Kidney capillary endothelial cell (primary cell): ENCODE data around the gene TMEM167B.
"Not testable (repeated sequence)": the region's sequence is repeated elsewhere in the genome, so short reads cannot be mapped to it uniquely, and the experiment has no call there.

ENCODE experiments used
- DNase-seq: peaks from one replicate; pipeline ENCODE4 v3.0.0-alpha.2; 2018; ENCODE audit warnings: low spot score

The TMEM167B gene

DNA sequence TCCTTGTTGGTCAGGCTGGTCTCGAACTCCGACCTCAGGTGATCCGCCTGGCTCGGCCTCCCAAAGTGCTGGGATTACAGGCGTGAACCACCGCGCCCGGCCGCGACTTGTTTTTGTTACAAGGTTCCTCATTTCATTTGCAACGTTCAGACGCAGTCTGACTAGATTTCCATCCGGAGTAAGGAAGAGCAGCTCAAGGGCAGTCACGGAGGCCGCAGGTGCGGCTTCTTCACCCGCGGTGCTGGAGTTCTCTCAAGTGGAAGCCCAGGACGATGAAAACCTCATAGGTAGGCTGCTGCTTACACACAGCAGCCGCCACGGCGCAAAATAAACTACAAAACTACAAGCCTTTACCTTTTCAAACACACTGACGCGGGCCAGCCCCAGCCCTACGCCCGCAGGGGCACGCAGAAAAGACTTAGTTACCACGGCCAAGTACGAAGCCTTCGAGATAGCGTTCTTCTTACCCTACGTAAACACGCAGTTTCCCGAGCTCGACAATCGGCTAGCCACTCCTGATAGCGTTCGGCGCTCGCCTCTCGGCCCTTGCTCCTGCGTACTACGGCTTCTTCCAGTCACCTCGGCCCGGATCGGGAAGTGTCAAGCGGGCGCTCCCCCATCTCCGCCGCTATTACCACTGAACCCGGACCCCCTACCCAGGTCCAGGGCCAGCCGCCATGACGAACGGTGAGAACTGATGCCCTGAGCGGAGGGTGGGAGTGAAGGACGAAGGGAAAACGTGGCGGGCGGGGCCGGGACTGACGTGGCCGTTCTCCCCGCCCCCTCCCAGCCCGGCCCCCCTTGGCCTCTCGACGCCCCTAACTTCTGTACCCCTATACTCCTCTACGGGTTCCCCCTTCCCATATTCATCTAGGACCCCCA lies at the start of gene TMEM167B:
TSS of gene TMEM167B (plus strand) at position 569 of the 882 bp plus-strand sequence. CDS start at position 678, 109 bp downstream.
- peak; percentile 86 for DNase-seq

DNA sequence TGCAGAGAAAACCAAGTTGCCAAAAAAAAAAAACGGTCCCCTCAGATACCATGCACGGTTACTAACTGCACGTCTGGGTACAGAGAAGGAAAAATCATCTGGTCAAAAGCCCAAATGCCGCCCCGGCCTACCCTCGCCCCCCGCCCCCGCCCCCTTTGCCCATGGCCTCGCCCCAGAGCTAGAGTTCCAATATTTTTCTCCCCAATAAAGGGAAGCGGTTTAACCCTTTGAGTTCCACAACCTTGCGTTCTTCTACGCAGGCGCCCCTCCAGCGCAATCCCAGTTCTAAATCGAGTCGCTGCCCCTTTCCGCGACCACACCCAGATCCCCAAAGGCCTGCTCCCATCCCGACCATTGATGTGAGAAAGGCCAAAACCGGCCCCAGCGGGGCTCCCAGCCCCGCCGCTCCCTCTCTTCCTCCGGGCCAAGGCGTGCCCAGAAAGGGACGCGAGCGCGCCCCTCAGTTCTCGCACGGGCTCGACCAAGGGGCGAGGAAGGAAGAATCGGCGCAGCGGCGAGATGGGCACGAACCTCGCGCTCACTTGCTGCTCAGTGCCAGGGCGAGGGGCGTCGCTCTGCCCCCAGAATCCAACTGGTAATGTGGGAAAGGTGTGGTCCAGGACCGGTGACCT lies 49.5 kb upstream of the TMEM167B start:
- peak; percentile 26 for DNase-seq

DNA sequence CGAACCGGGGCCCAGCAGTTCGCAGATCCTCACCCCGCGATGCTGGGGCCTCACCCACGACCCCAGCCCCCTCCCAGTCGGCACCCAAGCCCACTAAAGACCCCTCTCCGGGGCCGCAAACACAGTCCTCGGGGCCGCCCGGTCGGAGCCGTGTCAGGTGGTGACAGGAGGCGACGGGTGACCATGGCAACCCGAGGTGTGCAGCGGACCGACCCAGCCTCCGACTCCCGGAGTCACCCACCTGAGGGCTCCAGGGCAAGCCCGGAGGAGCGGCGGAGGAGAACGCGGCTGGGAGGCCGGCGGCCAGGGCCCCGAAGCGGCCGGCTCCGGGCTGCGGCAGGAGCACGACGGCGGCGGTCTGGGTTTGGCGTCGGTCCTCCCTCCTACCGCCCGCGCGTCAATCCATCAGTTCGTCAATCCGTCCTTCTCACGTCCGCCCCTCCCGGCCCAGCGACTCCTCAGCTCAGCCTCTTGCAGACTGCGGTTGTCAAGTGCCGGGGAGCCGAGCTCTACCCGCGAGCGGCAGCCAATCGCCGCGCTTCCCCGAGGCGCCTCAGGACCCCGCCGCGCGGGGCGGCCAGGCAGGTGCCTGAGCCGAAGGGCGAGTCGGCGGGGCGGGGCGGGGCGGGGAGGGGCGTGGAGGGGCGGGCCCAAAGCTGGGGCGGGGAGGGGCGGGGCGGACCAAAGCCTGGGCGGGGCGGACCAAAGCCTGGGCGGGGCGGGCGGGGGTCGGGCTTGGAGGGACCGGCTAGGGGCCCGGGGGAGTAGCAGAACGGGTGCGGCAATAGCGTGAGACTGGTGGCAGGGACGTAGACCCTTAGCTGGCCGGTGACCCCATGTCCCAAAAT lies 48.7 kb upstream of the TMEM167B start, which contains the start of gene WDR47:
TSS of gene WDR47 (minus strand) at position 482 of the 848 bp plus-strand sequence. CDS start 18,590 bp downstream, outside the sequence.
- DNase-seq: peak; percentile 95

DNA sequence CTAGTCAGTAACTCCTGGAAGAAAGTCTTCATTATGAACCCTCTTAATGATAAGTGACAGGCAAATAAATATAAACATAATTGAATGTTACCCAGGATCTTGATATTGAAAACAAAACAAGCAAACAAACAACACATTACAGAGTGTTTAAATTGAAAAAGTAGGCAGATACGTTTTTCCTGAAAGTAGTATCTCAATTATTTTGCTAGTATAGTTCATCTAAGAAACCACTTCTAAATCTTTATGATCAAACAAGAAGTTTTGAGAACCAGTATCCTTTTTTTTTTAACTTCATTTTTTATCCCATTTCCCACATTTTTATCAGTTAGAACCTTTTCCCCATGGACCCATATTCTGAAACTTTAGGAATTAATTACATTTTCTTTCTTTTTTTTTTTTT lies 45.0 kb upstream of the TMEM167B start:
- no peak for DNase-seq

DNA sequence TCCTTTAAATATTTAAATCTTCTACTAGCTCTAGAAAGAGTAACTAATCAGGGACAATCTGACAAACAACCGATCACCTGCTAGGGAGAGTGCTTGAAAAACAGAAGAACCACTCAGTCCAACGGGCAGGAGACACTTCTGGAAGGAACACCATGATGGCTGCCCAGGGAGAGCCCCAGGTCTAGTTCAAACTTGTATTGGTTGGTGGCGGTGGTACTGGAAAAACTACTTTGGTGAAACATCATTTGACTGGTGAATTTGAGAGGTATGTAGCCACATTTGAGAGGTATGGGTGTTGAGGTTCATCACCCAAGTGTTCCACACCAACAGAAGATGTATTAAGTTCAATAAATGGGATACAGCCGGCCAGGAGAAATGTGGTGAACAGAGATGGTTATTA lies 43.9 kb upstream of the TMEM167B start:
- DNase-seq: no peak

DNA sequence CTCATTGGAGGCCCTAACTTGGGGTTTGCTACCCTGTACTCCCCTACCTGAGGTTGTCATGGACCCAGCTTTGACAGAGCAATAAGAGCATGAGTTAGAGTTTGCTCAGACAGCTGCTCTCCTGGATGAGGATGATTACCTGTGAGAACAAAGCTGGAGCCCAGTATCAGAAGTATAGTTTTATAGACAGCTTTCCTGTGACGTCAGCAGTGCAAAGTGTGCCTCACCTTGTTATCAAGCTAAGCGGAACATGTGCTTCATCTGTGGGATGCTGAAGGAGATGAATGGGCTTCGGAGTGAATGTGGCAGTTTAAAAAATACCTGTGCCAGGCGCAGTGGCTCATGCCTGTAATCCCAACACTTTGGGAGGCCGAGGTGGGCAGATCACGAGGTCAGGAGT lies 43.2 kb upstream of the TMEM167B start:
- no peak for DNase-seq

DNA sequence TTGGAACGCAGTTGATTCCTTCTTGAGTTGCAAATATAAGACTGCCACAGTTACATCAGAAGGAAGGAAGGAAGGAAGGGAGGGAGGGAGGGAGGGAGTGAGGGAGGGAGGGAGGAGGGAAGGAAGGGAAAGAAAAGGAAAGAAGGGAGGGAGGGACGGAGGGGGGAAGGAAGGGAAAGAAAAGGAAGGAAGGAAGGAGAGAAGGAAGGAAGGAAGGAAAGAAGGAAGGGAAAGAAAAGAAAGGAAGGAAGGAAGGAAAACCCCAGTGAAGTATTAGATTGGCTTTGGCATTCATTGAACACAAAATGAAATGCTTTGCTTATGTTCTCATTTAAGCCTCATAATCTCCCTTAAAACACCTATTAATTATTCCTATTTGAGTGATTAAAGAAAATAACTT lies 42.2 kb upstream of the TMEM167B start:
- no peak for DNase-seq

DNA sequence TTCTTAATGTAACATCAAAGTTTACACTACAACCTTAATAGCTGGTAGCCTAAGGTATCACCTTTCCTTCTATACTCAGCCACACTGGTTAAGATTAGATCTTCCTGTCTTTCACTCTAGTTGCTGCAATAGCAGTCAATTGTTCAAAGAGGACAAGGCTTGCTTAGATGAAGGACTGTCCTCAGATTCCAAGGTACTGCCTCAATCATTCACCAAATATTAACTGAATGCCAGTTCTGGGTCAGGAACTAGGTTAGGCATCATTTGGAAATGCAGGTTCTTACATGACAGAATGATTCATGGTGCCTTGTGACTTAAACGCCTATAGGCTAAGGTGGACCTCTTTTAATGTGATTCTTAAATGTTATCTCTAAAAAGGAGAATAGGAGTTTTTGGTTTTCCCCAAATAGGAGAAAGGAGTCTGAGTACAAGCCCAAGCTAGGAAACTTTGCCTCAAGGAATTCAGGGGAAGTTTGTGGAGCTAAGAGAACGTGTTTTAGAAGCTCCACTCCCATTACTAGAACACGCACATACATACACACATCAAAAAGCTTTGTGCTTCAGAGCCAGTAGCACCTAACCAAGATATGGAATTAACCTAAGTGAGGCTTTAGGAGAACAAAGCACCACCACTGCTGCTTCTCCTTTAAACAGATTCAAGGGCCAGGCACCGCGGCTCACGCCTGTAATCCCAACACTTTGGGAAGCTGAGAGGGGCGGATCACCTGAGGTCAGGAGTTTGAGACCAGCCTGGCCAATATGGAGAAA lies 40.2 kb upstream of the TMEM167B start:
- no peak for DNase-seq

DNA sequence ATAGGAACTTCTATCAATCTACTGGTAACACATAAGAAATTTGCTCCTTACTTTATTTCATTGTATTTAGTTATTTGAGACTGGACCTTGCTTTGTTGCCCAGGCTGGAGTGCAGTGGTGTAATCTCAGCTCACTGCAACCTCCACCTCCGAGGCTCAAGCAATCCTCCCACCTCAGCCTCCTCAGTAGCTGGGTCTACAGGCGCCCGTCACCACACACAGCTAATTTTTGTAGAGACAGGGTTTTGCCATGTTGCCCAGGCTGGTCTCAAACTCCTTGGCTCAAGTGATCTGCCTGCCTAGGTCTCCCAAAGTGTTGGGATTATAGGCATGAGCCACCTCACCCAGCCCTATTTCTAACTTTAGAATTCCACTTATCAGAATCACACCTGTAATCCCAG lies 38.4 kb upstream of the TMEM167B start:
- DNase-seq: not testable (repeated sequence)

DNA sequence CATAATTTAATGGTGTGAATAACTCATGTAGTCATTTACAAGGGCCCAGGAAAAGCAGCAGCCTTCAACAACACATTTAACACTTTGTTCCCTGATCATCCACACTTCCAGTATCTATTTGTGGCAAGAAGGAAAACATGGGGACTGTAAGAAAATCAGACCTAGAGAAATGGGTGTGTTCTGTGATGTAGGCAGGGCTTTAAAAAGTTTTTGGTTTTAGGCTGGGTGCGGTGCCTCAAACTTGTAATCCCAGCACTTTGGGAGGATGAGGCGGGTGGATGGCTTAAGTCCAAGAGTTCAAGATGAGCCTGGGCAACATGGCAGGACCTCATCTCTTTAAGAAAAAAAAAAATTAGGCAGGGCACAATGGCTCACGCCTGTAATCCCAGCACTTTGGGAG lies 34.5 kb upstream of the TMEM167B start:
- DNase-seq: no peak

DNA sequence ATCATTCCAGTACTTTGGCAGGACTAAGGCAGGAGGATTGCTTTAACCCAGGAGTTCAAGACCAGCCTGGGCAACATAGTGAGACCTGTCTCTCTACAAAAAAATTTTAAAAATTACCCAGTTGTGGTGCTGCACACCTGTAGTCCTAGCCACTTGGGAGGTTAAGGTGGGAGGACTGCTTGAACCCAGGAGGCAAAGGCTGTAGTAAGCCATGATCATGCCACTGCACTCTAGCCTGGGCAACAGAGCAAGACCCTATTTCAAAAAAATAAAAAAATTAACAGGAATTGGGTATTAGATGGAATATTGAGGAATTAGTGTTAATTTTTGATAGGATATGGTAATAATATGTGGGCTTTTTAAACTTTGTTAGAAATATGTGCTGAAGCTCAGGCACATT lies 31.5 kb upstream of the TMEM167B start:
- no peak for DNase-seq

DNA sequence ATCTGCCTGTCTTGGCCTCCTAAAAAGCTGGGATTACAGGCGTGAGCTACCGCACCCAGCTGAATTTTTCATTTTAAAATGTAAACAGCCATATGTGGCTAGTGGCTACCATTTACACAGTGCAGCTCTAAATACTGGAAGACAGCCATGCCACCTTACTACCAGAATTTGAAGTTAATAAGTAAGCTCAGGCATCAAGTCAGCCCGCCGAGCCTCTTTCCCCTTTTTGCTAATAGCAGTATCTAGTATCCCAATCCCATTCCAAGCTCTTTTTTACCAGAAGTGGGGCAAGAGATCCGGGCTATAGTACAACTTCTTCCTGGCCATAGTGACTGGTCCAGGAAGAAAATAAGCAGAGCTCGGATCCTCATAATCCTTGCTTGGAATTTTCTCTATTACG lies 29.9 kb upstream of the TMEM167B start:
- no peak for DNase-seq

DNA sequence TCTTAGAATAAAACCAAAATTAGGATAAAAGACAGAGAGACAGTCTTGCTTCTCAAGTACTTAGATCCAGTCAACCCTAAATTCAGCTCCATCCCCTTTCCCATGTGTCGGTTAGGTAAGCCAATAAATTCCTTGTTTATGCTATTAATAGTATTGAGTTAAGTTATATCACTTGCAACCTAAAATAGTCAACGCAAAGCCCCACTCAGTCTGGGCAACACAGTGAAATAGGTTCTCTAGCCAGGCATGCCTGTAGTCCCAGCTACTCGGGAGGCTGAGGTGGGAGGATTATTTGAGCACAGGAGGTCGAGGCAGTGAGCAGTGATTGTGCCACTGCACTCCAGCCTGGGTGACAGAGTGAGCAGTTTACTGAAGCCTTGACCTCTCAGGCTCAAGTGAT lies 29.4 kb upstream of the TMEM167B start:
- no peak for DNase-seq

DNA sequence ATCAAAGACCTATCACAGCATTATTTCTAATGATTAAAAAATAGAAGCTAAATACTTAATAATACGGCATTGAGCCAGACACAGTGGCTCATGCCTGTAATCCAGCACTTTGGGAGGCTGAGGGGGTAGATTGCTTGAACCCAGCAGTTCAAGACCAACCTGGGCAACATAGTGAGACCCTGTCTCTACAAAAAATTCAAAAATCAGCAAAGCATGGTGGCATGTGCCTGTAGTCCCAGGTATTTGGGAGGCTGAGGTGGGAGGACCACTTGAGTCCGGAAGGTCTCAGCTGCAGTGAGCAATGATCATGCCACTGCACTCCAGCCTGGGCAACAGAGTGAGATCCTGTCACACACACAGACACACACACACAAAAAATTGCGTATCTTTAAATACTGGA lies 25.4 kb upstream of the TMEM167B start:
- no peak for DNase-seq

DNA sequence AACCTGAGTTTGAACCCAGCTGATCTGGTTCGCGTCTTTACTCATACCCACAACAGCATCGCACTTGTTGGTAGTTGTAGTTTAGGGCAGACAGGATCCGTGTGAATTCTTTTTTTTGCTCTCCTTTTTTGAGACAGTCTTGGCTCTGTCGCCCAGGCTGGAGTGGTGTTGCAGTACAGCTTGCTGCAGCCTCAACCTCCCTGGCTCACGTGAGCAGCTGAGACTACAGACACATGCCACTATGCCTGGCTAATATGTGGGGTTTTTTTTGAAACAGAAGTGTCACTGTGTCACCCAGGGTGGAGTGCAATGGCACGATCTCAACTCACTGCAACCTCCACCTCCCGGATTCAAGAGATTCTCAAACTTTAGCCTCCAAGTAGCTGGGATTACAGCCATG lies 22.7 kb upstream of the TMEM167B start:
- DNase-seq: no peak

DNA sequence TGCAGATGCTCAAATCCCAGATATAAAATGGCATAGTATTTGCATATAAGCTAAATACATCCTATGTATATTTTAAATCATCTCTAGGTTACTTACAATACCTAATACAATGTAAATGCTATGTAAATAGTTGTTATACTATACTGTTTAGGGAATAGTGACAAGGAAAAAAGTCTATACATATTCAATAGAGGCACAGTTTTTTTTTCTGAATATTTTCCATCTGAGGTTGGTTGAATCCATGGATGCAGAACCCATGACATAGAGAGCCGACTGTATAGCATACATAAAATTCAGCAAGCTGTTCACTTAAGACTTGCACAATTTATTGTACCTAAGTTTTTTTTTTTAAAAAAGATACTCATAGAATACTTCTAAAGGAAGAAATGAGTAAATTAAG lies 21.3 kb upstream of the TMEM167B start:
- no peak for DNase-seq

DNA sequence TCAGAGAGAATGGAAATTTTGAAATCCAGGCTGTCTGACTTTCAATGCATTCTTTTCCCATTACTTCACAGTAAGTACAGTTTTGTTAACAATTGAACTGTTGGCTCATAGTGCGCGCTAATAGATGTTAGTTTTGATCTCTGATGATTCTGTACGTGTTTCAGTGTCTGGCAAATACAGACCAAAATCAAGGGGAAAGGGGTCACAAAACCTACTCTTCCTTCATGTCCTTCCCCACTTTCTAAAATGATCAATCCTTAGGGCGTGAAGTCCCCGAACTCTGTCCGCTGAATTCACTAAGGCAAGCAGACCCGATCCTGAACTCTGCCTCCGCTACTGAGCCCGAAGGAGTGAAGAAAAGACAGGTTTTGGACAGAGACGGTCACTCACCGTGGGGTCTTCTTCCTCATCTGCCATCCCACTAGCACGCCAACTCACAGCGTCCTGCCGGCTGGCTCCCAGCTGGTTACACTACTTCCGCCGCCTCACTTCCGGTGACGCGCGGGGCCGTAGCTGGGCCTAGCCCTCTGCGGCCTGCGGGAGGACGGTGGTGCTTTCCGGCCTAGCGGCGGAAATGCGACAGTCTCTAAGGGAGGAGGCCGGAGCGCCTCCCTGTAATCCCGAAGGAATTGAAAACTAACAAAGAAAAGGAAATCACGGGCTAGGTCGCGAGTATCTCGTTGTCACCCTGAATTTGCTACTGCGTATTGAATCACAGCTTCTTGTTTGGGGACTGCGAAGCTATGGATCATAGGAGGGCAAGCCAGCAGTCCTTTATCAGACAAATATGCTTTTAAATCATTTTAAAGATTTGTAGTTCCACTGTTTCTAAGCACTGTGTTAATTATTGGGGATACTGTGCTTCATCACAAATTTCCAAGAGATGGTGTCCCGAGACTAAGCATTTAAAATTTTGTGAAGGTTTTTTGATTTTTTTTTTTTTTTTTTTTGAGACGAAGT lies 14.8 kb upstream of the TMEM167B start, which contains the start of gene TAF13:
TSS of gene TAF13 (minus strand) at position 473 of the 960 bp plus-strand sequence. CDS start at position 417, 56 bp downstream.
- peak; percentile 98 for DNase-seq

DNA sequence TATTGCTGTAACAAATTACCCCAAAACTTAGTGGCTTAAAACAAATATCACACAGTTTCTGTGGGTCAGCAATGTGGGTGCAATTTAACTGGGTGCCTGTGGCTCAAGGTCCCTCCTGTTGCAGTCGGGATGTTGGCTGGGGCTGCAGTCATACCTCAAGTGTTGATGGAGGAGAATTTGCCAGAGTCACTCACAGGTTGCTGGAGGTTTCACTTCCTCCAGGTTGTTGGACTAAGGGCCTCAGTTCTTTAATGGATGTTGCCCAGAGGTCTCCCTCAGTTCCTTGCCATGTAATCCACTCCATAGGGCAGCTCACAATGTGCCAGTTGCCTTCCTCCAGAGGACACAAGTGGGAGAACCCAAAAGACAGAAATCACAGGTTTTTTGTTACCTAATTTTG lies 12.2 kb upstream of the TMEM167B start:
- no peak for DNase-seq

DNA sequence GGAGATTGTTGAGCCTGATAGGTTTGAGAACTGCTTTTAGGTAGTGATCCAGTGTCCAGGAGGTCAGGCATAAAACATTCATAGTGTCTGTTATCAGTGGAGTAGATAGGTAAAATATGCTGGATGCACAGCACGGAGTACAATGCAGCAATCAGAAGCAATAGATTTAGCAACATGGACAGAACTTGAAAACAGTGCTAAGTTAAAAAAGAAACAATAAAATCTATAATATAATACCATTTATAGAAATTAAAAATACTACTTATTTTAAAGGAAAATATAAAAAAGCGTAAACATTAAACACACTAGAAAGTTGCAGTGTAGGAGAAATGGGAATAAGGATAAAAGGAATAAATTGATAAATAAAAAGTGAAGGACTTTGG lies 11.3 kb upstream of the TMEM167B start:
- no peak for DNase-seq

DNA sequence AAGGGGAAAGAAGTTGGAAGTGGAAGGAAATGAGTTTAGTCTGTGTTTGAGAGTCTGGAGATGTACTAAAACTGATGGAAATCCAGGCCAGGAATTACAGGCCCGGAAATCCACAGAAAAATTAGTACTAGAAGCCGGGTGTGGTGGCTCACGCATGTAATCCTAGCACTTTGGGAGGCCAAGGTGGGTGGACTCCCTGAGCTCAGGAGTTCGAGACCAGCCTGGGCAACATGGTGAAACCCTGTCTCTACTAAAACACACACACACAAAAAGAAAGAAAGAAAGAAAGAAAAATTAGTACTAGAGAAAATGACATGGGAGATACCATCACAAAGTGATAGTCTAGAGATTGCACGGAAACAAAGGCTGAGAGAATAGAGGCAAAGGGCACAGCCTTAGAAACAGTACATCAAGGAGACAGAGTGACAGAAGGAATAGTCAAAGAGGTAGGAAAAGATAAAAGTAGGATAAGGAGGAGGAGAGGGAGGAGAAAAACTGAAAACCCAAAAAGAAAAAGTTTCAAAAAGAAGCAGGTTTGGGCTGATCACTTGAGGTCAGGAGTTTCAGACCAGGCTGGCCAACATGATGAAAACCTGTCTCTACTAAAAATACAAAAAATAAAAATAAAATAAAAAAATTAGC lies 10.0 kb upstream of the TMEM167B start:
- no peak for DNase-seq
